Measurements from ENCODE around the gene RNF114.

Gene RNF114

GRCh38 chr20:49913399-49914047 is 22.7 kb upstream of the RNF114 start:
- H3K4me1 ChIP-seq (ENCODE audit: control insufficient read depth, low read depth, low read length) = no peaks in the 10 kb centered on the region
- no peak overlapping the region for H2BK15ac ChIP-seq (replicated peaks; ENCODE audit: low read depth)
- no peak overlapping the region for H3K23ac ChIP-seq (ENCODE audit: low read length)
- no peaks in the 10 kb centered on the region for H3K27me3 ChIP-seq (ENCODE audit: insufficient read depth, low read length, poor library complexity)
- no peak overlapping the region for H2BK5ac ChIP-seq (ENCODE audit: low read length)
- DNase-seq = no peak
- no peak overlapping the region for H3K4ac ChIP-seq (ENCODE audit: low read depth, low read length)
- H3K36me3 ChIP-seq (ENCODE audit: control insufficient read depth, insufficient read depth, low read length) = no peaks in the 10 kb centered on the region
- no peak overlapping the region for H4K5ac ChIP-seq (ENCODE audit: low read length)
- H3K9ac ChIP-seq (ENCODE audit: low read length) = no peak overlapping the region
- H3K27ac ChIP-seq (ENCODE audit: low read depth, low read length) = no peak overlapping the region
- no peak overlapping the region for H3K56ac ChIP-seq (ENCODE audit: low read length)
- no peak overlapping the region for H2BK120ac ChIP-seq (ENCODE audit: low read depth, low read length)
- no peak overlapping the region for H3K4me2 ChIP-seq (ENCODE audit: low read length)
- H3K79me1 ChIP-seq (ENCODE audit: low read length) = peaks cover 28% of the 10 kb centered on the region
- H3K4me3 ChIP-seq (ENCODE audit: low read length) = no peak overlapping the region
- no peak overlapping the region for H4K8ac ChIP-seq (ENCODE audit: low read depth, low read length)
- no peak overlapping the region for H2AK5ac ChIP-seq (ENCODE audit: low read length)
- no peak overlapping the region for H3K18ac ChIP-seq (ENCODE audit: low read length)
- peaks cover 29% of the 10 kb centered on the region for H3K79me2 ChIP-seq (ENCODE audit: control insufficient read depth, insufficient read depth, low read length)
- WGBS (ENCODE audit: extremely low coverage, insufficient coverage, low lambda C conversion rate) = no CpG with 5 or more reads among the region's 16 CpGs

GRCh38 chr20:49914310-49915117 is 21.7 kb upstream of the RNF114 start:
- WGBS (ENCODE audit: extremely low coverage, insufficient coverage, low lambda C conversion rate) = no CpG with 5 or more reads among the region's 19 CpGs
- Histone ChIP-seq H2AK5ac (ENCODE audit: low read length) (no peak overlapping the region), H2BK120ac (ENCODE audit: low read depth, low read length) (no peak overlapping the region), H4K5ac (ENCODE audit: low read length) (no peak overlapping the region), H3K36me3 (ENCODE audit: control insufficient read depth, insufficient read depth, low read length) (no peaks in the 10 kb centered on the region), H3K18ac (ENCODE audit: low read length) (no peak overlapping the region), H3K4me1 (ENCODE audit: control insufficient read depth, low read depth, low read length) (no peaks in the 10 kb centered on the region), H3K4me2 (ENCODE audit: low read length) (peak overlapping the region; percentile 97), H3K23ac (ENCODE audit: low read length) (no peak overlapping the region), H3K79me1 (ENCODE audit: low read length) (peaks cover 27% of the 10 kb centered on the region), H2BK5ac (ENCODE audit: low read length) (no peak overlapping the region), H3K9ac (ENCODE audit: low read length) (peak overlapping the region; percentile 86), H3K79me2 (ENCODE audit: control insufficient read depth, insufficient read depth, low read length) (peaks cover 29% of the 10 kb centered on the region), H4K8ac (ENCODE audit: low read depth, low read length) (no peak overlapping the region), H3K4me3 (ENCODE audit: low read length) (peak overlapping the region; percentile 82), H2BK15ac (replicated peaks; ENCODE audit: low read depth) (no peak overlapping the region), H3K56ac (ENCODE audit: low read length) (peak overlapping the region; percentile 95), H3K4ac (ENCODE audit: low read depth, low read length) (no peak overlapping the region), H3K27ac (ENCODE audit: low read depth, low read length) (no peak overlapping the region), H3K27me3 (ENCODE audit: insufficient read depth, low read length, poor library complexity) (no peaks in the 10 kb centered on the region)
- peak; percentile 88 for DNase-seq

- Histone ChIP-seq H3K79me2 (ENCODE audit: control insufficient read depth, insufficient read depth, low read length) (peaks cover 29% of the 10 kb centered on the region), H3K56ac (ENCODE audit: low read length) (peak overlapping the region; percentile 95), H3K27me3 (ENCODE audit: insufficient read depth, low read length, poor library complexity) (no peaks in the 10 kb centered on the region), H4K5ac (ENCODE audit: low read length) (no peak overlapping the region), H3K79me1 (ENCODE audit: low read length) (peaks cover 25% of the 10 kb centered on the region), H3K23ac (ENCODE audit: low read length) (no peak overlapping the region), H3K4me2 (ENCODE audit: low read length) (peak overlapping the region; percentile 97), H3K27ac (ENCODE audit: low read depth, low read length) (peak overlapping the region; percentile 41), H3K18ac (ENCODE audit: low read length) (no peak overlapping the region), H2AK5ac (ENCODE audit: low read length) (no peak overlapping the region), H3K4me1 (ENCODE audit: control insufficient read depth, low read depth, low read length) (no peaks in the 10 kb centered on the region), H3K36me3 (ENCODE audit: control insufficient read depth, insufficient read depth, low read length) (no peaks in the 10 kb centered on the region), H2BK15ac (replicated peaks; ENCODE audit: low read depth) (no peak overlapping the region), H3K9ac (ENCODE audit: low read length) (peak overlapping the region; percentile 86), H2BK5ac (ENCODE audit: low read length) (no peak overlapping the region), H4K8ac (ENCODE audit: low read depth, low read length) (no peak overlapping the region), H3K4ac (ENCODE audit: low read depth, low read length) (no peak overlapping the region), H2BK120ac (ENCODE audit: low read depth, low read length) (no peak overlapping the region), H3K4me3 (ENCODE audit: low read length) (peak overlapping the region; percentile 82)
- no peak for DNase-seq
- WGBS (ENCODE audit: extremely low coverage, insufficient coverage, low lambda C conversion rate) = no CpG with 5 or more reads among the region's 23 CpGs
Observed at GRCh38 chr20:49915118-49915379, 21.1 kb upstream of the RNF114 start.

- Histone ChIP-seq H3K18ac (ENCODE audit: low read length) (peak within 1 kb of the TSS; percentile 44), H3K79me1 (ENCODE audit: low read length) (peaks cover 22% of the 10 kb centered on the region), H4K8ac (ENCODE audit: low read depth, low read length) (no peak within 1 kb of the TSS), H2BK120ac (ENCODE audit: low read depth, low read length) (peak within 1 kb of the TSS; percentile 74), H3K79me2 (ENCODE audit: control insufficient read depth, insufficient read depth, low read length) (peaks cover 29% of the 10 kb centered on the region), H3K4me1 (ENCODE audit: control insufficient read depth, low read depth, low read length) (no peaks in the 10 kb centered on the region), H2BK15ac (replicated peaks; ENCODE audit: low read depth) (no peak within 1 kb of the TSS), H3K23ac (ENCODE audit: low read length) (no peak within 1 kb of the TSS), H3K27ac (ENCODE audit: low read depth, low read length) (peak within 1 kb of the TSS; percentile 41), H3K4me2 (ENCODE audit: low read length) (peak within 1 kb of the TSS; percentile 97), H2AK5ac (ENCODE audit: low read length) (no peak within 1 kb of the TSS), H3K56ac (ENCODE audit: low read length) (peak within 1 kb of the TSS; percentile 95), H4K5ac (ENCODE audit: low read length) (peak within 1 kb of the TSS; percentile 85), H3K4ac (ENCODE audit: low read depth, low read length) (peak within 1 kb of the TSS; percentile 89), H3K36me3 (ENCODE audit: control insufficient read depth, insufficient read depth, low read length) (no peaks in the 10 kb centered on the region), H2BK5ac (ENCODE audit: low read length) (peak within 1 kb of the TSS; percentile 99), H3K4me3 (ENCODE audit: low read length) (peak within 1 kb of the TSS; percentile 82), H3K9ac (ENCODE audit: low read length) (peak within 1 kb of the TSS; percentile 86), H3K27me3 (ENCODE audit: insufficient read depth, low read length, poor library complexity) (no peaks in the 10 kb centered on the region)
- no CpG with 5 or more reads among the region's 69 CpGs for WGBS (ENCODE audit: extremely low coverage, insufficient coverage, low lambda C conversion rate)
- DNase-seq = peak; percentile 98
Observed at GRCh38 chr20:49915380-49916145, 20.6 kb upstream of the RNF114 start, which contains the start of gene SPATA2. Gene SPATA2, minus strand, starts transcription at chr20:49915529. Its CDS starts 7,039 bp downstream, at chr20:49908490.

GRCh38 chr20:49916146-49917002 is 19.8 kb upstream of the RNF114 start:
- Histone ChIP-seq H3K27ac (ENCODE audit: low read depth, low read length) (no peak overlapping the region), H2BK15ac (replicated peaks; ENCODE audit: low read depth) (no peak overlapping the region), H3K23ac (ENCODE audit: low read length) (no peak overlapping the region), H3K79me1 (ENCODE audit: low read length) (peaks cover 22% of the 10 kb centered on the region), H3K18ac (ENCODE audit: low read length) (no peak overlapping the region), H4K8ac (ENCODE audit: low read depth, low read length) (no peak overlapping the region), H2BK5ac (ENCODE audit: low read length) (no peak overlapping the region), H3K36me3 (ENCODE audit: control insufficient read depth, insufficient read depth, low read length) (no peaks in the 10 kb centered on the region), H3K9ac (ENCODE audit: low read length) (peak overlapping the region; percentile 86), H3K27me3 (ENCODE audit: insufficient read depth, low read length, poor library complexity) (no peaks in the 10 kb centered on the region), H3K4me3 (ENCODE audit: low read length) (no peak overlapping the region), H3K56ac (ENCODE audit: low read length) (no peak overlapping the region), H4K5ac (ENCODE audit: low read length) (no peak overlapping the region), H2BK120ac (ENCODE audit: low read depth, low read length) (no peak overlapping the region), H2AK5ac (ENCODE audit: low read length) (no peak overlapping the region), H3K4me1 (ENCODE audit: control insufficient read depth, low read depth, low read length) (no peaks in the 10 kb centered on the region), H3K79me2 (ENCODE audit: control insufficient read depth, insufficient read depth, low read length) (peaks cover 26% of the 10 kb centered on the region), H3K4me2 (ENCODE audit: low read length) (peak overlapping the region; percentile 68), H3K4ac (ENCODE audit: low read depth, low read length) (no peak overlapping the region)
- no CpG with 5 or more reads among the region's 19 CpGs for WGBS (ENCODE audit: extremely low coverage, insufficient coverage, low lambda C conversion rate)
- peak; percentile 74 for DNase-seq

Measured in mesendoderm (in vitro differentiated cells).